TTC549 (cell line): ENCODE results near the gene SH2D4B.

Experiments used
- FAIRE-seq: peaks from 2 replicates; lab custom pipeline; 2012; peaks lifted over from hg19 to GRCh38; lab: Jason Lieb, UNC

SH2D4B gene

GRCh38 chr10:80504158-80504811 is 33.4 kb upstream of the SH2D4B start:
- no peak for FAIRE-seq

- no peak for FAIRE-seq
Observed at GRCh38 chr10:80504897-80505465, 32.7 kb upstream of the SH2D4B start.

- FAIRE-seq: no peak
Observed at GRCh38 chr10:80506189-80506575, 31.5 kb upstream of the SH2D4B start.

- FAIRE-seq: no peak
Observed at GRCh38 chr10:80506836-80507487, 30.7 kb upstream of the SH2D4B start.

GRCh38 chr10:80509108-80509402 is 28.6 kb upstream of the SH2D4B start:
- FAIRE-seq: no peak

GRCh38 chr10:80509403-80510161 is 28.1 kb upstream of the SH2D4B start:
- FAIRE-seq: no peak

- FAIRE-seq: no peak
Observed at GRCh38 chr10:80512031-80512526, 25.6 kb upstream of the SH2D4B start.

- no peak for FAIRE-seq
Observed at GRCh38 chr10:80513106-80513505, 24.6 kb upstream of the SH2D4B start.

GRCh38 chr10:80515511-80515910 is 22.2 kb upstream of the SH2D4B start:
- no peak for FAIRE-seq

- FAIRE-seq: no peak
Observed at GRCh38 chr10:80515941-80516340, 21.8 kb upstream of the SH2D4B start.

- no peak for FAIRE-seq
Observed at GRCh38 chr10:80516506-80517075, 21.1 kb upstream of the SH2D4B start.

- no peak for FAIRE-seq
Observed at GRCh38 chr10:80517416-80518142, 20.1 kb upstream of the SH2D4B start.

GRCh38 chr10:80518143-80518806 is 19.4 kb upstream of the SH2D4B start:
- FAIRE-seq: no peak

- FAIRE-seq: no peak
Observed at GRCh38 chr10:80518807-80519360, 18.8 kb upstream of the SH2D4B start.

GRCh38 chr10:80519936-80520650 is 17.6 kb upstream of the SH2D4B start:
- FAIRE-seq: no peak

GRCh38 chr10:80520661-80521470 is 16.8 kb upstream of the SH2D4B start:
- FAIRE-seq: no peak

- no peak for FAIRE-seq
Observed at GRCh38 chr10:80522756-80523363, 14.8 kb upstream of the SH2D4B start.

- FAIRE-seq: no peak
Observed at GRCh38 chr10:80523773-80524172, 13.9 kb upstream of the SH2D4B start.
